OCI-LY3 (cell line): ENCODE measurements around the gene PTPRN2.
"Not testable (repeated sequence)": the region's sequence is repeated elsewhere in the genome, so short reads cannot be mapped to it uniquely, and the experiment has no call there.

ENCODE experiments used
- CTCF ChIP-seq: fragments of 200-600, 300-600 bp; sonication (generic); IDR thresholded peaks from 2 replicates; pipeline ENCODE4 v1.5.1; 2014; ENCODE audit warnings: antibody characterized with exemption, low read length, low read depth
- EZH2phosphoT487 ChIP-seq: fragments of 200-600 bp; shearing (Covaris generic); IDR thresholded peaks from 2 replicates; pipeline ENCODE4 v1.6.1; 2018; ENCODE audit warnings: antibody characterized with exemption, mixed run types, low read depth

- not testable (repeated sequence) for TF ChIP-seq CTCF, EZH2phosphoT487
Observed at GRCh38 chr7:158046246-158046645, 541.4 kb downstream of the PTPRN2 start.
